ENCODE results near the gene WAPL.
A peak's percentile ranks its signal among the peaks of the same experiment; 100 is the strongest.

Gene WAPL

DNA sequence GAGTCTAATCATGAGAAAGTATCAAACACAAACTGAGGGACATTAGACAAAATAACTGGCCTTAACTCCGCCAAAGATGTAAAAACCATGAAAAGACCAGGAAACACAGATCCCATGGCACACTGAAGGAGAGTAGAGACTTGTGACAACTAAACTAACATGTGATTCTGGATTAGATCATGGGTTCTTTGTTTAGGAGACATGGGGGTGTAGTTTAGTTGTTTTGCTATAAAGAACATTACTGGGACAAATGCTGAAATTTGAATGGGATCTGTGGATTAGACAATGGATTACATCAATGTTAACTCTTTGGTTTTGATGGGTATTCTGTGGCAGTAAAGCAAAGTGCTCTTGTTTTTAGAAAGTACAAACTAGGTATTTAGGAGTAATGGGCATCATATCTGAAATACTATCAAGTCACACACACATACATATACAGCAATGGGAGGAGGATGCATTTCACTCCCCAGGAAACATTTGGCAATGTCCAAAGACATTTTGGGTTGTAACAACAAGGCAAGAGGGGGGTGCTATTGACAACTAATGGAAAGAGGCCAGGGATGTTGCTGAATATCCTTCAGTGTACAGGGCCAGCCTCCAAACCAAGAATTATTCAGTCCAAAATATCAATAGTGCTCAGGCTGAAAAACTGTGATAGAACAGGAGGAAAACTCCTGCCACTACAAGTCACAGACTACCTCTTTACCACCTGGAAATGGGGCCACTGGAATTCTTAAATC, 32.4 kb downstream of the WAPL start:
- DNase-seq (ENCODE audit: low read depth) = no peak
- TF ChIP-seq, protein P1, sequence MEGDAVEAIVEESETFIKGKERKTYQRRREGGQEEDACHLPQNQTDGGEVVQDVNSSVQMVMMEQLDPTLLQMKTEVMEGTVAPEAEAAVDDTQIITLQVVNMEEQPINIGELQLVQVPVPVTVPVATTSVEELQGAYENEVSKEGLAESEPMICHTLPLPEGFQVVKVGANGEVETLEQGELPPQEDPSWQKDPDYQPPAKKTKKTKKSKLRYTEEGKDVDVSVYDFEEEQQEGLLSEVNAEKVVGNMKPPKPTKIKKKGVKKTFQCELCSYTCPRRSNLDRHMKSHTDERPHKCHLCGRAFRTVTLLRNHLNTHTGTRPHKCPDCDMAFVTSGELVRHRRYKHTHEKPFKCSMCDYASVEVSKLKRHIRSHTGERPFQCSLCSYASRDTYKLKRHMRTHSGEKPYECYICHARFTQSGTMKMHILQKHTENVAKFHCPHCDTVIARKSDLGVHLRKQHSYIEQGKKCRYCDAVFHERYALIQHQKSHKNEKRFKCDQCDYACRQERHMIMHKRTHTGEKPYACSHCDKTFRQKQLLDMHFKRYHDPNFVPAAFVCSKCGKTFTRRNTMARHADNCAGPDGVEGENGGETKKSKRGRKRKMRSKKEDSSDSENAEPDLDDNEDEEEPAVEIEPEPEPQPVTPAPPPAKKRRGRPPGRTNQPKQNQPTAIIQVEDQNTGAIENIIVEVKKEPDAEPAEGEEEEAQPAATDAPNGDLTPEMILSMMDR (IDR thresholded peaks at IDR 0.05; ENCODE audit: insufficient read depth, low read depth, low read length, missing control alignments) = no peak
- H3K4me3 ChIP-seq (ENCODE audit: low read length) = no peak overlapping the region

DNA sequence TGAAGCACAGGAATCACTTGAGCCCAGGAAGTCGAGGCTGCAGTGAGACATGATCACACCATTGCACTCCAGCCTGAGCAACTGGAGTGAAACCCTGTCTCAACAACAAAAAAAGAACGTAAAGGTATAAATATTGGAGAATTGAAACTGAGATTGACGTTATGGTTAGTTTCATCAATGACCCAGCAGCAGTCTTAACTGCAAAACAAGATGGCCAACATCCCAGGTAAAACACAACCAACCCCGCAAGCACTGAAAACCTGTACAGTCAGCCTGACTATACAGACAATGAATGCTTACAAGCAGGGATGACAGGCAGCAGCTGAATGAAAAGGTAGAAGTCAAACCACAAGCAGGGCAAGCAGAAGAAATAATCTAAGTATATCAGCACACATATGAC, 34.7 kb downstream of the WAPL start:
- no peak for DNase-seq (ENCODE audit: low read depth)
- H3K4me3 ChIP-seq (ENCODE audit: low read length) = no peak overlapping the region
- TF ChIP-seq, protein P1 (IDR thresholded peaks at IDR 0.05; ENCODE audit: insufficient read depth, low read depth, low read length, missing control alignments) = no peak

DNA sequence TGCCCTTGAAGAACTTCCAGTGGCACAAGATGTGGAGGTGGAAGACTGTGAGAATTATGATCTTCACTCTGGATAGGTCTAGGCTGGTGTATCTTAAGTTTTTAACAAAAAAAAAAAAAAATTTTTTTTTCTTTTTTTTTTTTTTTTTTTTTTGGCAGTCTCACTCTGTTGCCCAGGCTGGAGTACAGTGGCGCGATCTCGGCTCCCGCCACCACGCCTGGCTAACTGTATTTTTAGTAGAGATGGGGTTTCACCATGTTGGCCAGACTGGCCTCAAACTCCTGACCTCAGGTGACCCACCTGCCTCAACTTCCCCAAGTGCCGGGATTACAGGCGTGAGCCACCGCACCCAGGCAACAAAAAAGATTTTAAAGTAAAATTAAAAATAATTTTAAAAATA, 37.9 kb downstream of the WAPL start:
- TF ChIP-seq, protein P1 (IDR thresholded peaks at IDR 0.05; ENCODE audit: insufficient read depth, low read depth, low read length, missing control alignments) = no peak
- DNase-seq (ENCODE audit: low read depth) = no peak
- no peak overlapping the region for H3K4me3 ChIP-seq (ENCODE audit: low read length)

DNA sequence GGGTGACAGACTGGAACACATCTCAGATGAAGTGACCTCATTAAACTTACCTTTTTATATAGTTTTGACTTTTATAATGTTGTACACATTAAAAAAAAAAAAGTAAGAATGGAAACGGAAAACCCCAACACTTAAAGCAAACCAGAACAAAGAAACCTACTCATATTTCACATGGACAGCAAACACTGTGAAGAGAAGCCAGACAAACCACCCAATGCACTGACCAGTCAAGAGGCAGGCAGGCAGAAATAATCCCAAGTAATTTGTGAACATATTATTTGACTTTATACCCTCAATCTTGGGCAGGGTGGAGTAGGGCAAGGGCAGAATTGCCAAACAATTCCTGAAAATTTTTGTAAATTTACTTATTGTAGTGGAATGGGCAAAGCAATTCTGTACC, 39.8 kb downstream of the WAPL start:
- no peak overlapping the region for H3K4me3 ChIP-seq (ENCODE audit: low read length)
- no peak for DNase-seq (ENCODE audit: low read depth)
- TF ChIP-seq, protein P1 (IDR thresholded peaks at IDR 0.05; ENCODE audit: insufficient read depth, low read depth, low read length, missing control alignments) = no peak

DNA sequence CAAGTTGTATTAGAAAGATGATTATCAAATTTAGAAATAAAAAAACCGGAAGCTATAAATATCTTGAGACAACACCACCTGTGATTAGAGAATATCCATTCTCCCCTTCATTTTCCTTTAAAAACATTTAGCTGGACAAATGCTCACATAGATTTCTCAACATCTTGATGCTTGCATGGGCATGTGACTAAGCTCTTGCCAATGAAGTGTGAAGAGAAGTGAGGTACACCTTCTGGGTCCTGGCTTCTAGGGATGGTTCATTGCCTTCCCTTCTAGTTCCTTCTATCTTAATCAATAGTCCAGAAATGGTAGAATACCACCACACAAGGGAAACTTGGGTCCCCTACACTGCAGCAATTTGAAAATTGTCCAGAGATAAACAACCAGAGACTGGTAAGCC, 41.0 kb downstream of the WAPL start:
- TF ChIP-seq, protein P1 (IDR thresholded peaks at IDR 0.05; ENCODE audit: insufficient read depth, low read depth, low read length, missing control alignments) = no peak
- peak; percentile 42 for DNase-seq (ENCODE audit: low read depth)
- no peak overlapping the region for H3K4me3 ChIP-seq (ENCODE audit: low read length)

DNA sequence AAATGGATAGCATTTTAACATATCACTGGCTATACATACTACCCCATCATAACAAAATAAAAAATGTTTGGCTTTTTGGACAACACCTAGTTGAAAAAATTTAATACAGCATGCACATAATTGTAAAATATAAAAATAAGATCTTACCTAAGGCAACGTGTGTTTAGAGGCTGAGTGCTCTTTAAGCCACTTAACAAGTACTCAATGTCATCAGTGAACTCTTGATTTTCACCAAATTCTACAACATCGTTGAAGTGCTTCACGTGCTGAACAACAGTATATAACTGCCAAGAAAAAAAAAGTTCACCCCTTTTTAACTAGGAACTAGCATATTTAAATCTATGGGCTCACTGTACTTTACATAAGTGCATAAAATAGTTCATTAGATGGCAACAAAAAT, 49.5 kb downstream of the WAPL start:
- no peak overlapping the region for H3K4me3 ChIP-seq (ENCODE audit: low read length)
- TF ChIP-seq, protein P1 (IDR thresholded peaks at IDR 0.05; ENCODE audit: insufficient read depth, low read depth, low read length, missing control alignments) = no peak
- no peak for DNase-seq (ENCODE audit: low read depth)

All from epithelial cell of esophagus (primary cell).